ENCODE data around the gene URGCP. TPM values are rescaled to one million over a fixed set of nuclear protein-coding genes. Genes with fewer than 3 reads are reported as not detected.
A peak's percentile ranks its signal among the peaks of the same experiment; 100 is the strongest.
"Not testable (repeated sequence)": the region's sequence is repeated elsewhere in the genome, so short reads cannot be mapped to it uniquely, and the experiment has no call there.

Gene URGCP
- total RNA-seq, 1 donor from 2014 or later: 21.1 TPM

DNA sequence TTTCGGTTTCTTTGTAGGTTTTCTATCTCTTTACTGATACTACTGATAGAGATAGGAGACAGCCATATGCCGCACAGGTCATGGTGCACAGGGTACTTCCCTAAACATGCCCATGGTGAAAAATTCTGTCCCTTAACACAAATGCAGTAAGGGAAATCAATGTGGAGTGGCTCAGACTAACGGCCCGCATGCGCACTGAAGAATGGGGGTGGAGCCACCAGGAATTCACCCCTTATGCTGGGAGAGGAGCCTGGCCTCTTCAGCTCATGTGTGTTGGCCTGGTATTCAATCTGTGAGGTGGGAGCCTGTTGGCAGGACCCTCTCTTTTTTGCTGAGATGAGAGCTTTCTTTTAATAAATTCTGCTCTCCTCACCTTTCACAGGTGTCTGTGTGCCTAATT is 8.4 kb upstream of the URGCP start:
- H3K4me1 ChIP-seq: no peaks in the 10 kb centered on the region
- intact Hi-C loops (cut with DNase I): no loop called here
- no peaks in the 10 kb centered on the region for H3K9me3 ChIP-seq
- no peak overlapping the region for H3K4me3 ChIP-seq
- H3K27me3 ChIP-seq: no peaks in the 10 kb centered on the region
- no peak for TF ChIP-seq POLR2A (IDR thresholded peaks at IDR 0.05)
- TF ChIP-seq, protein P1, sequence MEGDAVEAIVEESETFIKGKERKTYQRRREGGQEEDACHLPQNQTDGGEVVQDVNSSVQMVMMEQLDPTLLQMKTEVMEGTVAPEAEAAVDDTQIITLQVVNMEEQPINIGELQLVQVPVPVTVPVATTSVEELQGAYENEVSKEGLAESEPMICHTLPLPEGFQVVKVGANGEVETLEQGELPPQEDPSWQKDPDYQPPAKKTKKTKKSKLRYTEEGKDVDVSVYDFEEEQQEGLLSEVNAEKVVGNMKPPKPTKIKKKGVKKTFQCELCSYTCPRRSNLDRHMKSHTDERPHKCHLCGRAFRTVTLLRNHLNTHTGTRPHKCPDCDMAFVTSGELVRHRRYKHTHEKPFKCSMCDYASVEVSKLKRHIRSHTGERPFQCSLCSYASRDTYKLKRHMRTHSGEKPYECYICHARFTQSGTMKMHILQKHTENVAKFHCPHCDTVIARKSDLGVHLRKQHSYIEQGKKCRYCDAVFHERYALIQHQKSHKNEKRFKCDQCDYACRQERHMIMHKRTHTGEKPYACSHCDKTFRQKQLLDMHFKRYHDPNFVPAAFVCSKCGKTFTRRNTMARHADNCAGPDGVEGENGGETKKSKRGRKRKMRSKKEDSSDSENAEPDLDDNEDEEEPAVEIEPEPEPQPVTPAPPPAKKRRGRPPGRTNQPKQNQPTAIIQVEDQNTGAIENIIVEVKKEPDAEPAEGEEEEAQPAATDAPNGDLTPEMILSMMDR (IDR thresholded peaks at IDR 0.05): no peak
- no peak for TF ChIP-seq POLR2AphosphoS5 (IDR thresholded peaks at IDR 0.05; ENCODE audit: insufficient read depth in 1 of 2, low read depth in 1 of 2)
- no peak overlapping the region for H3K27ac ChIP-seq
- H3K36me3 ChIP-seq: no peaks in the 10 kb centered on the region
- DNase-seq (ENCODE audit: extremely low spot score in 2 of 2): no peak

DNA sequence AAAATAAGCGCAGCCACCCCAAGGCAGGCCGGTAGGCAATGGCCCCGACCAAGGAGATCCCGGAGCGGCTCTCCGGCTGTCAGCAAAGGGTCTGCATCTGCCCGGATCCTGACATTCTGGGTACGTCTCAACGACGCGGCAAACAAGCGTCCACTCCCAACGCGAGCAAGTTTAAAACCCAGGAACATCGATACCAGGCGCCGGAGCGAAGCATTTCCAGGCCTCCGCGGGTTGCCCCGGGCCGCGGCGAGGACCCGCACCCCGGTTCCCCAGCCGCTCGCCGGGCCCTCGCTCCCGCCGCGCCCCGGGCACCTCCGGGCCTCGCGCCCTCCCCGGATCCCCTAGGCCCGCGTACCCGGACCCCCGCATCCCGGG is 453 bp downstream of the URGCP start:
- Histone ChIP-seq H3K4me1 (peaks cover 54% of the 10 kb centered on the region), H3K27ac (peak overlapping the region; percentile 90), H3K36me3 (no peaks in the 10 kb centered on the region), H3K9me3 (no peaks in the 10 kb centered on the region), H3K4me3 (peak overlapping the region; percentile 71 to 72), H3K27me3 (no peaks in the 10 kb centered on the region)
- intact Hi-C loops (cut with DNase I): no loop called here
- TF ChIP-seq, protein P1 (IDR thresholded peaks at IDR 0.05): no peak
- TF ChIP-seq POLR2AphosphoS5 (IDR thresholded peaks at IDR 0.05; ENCODE audit: insufficient read depth in 1 of 2, low read depth in 1 of 2): peak in 1 of 2 donors; percentile 24
- DNase-seq (ENCODE audit: extremely low spot score in 2 of 2): no peak

DNA sequence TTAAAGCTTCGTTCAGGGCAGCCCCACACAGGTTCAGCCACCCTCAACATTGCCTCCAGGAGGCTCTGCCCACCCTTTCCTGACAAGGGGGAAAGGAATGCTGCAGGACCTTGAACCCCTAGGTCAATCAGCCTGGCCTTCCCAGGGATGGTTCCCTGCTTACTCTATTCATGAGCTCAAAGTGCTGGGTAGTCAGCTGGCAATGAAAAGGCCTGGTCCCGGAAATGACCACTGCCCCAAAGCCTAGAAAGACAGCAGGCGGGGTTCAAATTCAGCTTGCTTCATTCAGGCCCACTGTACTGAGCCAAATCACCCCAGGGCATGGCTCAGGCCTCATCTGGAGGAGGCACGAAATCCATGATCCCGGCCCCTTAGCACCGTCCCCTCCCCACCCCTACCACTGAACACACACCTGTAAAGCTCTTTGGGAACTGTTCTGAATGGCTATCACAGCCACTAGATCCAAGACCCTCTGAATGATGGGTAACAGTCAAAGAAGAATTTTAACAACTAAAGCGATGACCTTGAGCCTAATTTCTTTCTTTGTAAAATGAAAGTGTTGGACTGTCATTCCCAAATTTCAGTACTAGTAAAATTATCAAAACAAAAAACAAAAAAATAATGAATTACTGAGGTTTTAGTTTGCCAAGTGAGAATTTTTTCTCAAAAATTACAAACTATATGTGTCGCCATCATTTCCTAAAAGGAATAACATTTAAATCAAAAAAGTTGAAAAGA is 1.0 kb downstream of the URGCP start:
- TF ChIP-seq POLR2AphosphoS5 (IDR thresholded peaks at IDR 0.05; ENCODE audit: insufficient read depth in 1 of 2, low read depth in 1 of 2): no peak
- TF ChIP-seq, protein P1 (IDR thresholded peaks at IDR 0.05): no peak
- no peak for TF ChIP-seq POLR2A (IDR thresholded peaks at IDR 0.05)
- H3K4me3 ChIP-seq: peak overlapping the region; percentile 71 to 72
- H3K27me3 ChIP-seq: no peaks in the 10 kb centered on the region
- peaks cover 57% of the 10 kb centered on the region for H3K4me1 ChIP-seq
- DNase-seq (ENCODE audit: extremely low spot score in 2 of 2): no peak
- intact Hi-C loops (cut with DNase I): no loop called here
- H3K9me3 ChIP-seq: no peaks in the 10 kb centered on the region
- H3K36me3 ChIP-seq: no peaks in the 10 kb centered on the region
- H3K27ac ChIP-seq: peak overlapping the region; percentile 90

DNA sequence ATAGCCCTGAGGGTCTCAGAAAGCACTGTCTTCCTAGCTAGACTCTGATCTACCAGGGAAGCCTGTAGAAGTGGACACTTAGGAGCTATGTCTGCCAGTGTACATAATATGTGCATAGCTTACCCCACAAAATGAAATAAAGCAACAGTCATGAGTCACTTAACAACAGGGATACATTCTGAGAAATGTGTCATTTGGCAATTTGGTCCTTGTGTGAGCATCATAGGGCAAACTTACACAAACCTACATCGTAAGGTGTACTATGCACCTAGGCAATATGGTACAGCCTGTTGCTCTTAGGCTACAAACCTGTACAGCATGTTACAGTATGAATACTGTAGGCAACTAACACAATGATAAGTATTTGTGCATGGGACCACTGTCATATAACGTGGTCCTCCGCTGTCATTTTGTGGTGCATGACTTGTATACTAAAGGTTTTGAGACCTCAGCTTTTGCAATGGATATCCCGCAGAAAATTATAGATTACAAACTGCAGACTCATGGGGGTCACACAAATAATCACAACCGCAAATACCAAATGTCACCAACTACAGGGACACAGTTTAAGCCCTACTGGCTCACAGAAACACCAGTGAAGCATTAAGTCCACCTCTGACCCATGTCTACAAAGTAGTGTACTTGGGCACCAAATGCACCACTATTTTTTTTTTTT is 1.7 kb downstream of the URGCP start:
- Histone ChIP-seq H3K27me3 (no peaks in the 10 kb centered on the region), H3K36me3 (no peaks in the 10 kb centered on the region), H3K9me3 (no peaks in the 10 kb centered on the region), H3K27ac (peak overlapping the region; percentile 90), H3K4me3 (peak overlapping the region; percentile 71 to 72), H3K4me1 (peaks cover 57% of the 10 kb centered on the region)
- TF ChIP-seq POLR2A (IDR thresholded peaks at IDR 0.05) (no peak), POLR2AphosphoS5 (IDR thresholded peaks at IDR 0.05; ENCODE audit: insufficient read depth in 1 of 2, low read depth in 1 of 2) (no peak)
- TF ChIP-seq, protein P1 (IDR thresholded peaks at IDR 0.05): no peak
- intact Hi-C loops (cut with DNase I): no loop called here
- no peak for DNase-seq (ENCODE audit: extremely low spot score in 2 of 2)

DNA sequence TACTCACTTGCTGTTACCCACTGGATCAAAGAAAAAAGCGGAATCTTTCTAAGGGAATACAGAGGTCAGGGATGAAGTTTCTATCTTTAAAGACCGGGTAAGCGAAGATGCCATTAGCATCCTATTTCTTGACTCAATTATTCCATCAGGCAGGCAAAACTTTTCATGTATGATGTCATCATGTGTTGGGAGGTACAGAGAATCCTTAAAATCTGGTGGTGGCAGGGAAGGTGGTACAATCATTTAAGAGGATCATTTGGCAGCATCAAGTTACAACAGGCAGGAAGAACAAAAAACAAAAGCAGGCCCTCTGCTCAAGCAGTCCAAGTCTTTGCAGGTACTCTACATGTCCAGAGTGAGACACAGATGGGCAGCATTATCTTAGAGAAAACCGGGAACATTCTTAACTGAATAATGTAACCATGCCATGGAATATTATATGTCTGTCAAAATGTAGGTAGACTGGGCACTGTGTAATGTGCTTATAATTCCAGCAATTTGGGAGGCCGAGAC is 3.8 kb downstream of the URGCP start:
- Histone ChIP-seq H3K4me1 (peaks cover 63% of the 10 kb centered on the region), H3K9me3 (no peaks in the 10 kb centered on the region), H3K27ac (no peak overlapping the region), H3K36me3 (no peaks in the 10 kb centered on the region), H3K27me3 (no peaks in the 10 kb centered on the region), H3K4me3 (no peak overlapping the region)
- no peak for TF ChIP-seq POLR2A (IDR thresholded peaks at IDR 0.05)
- TF ChIP-seq, protein P1 (IDR thresholded peaks at IDR 0.05): no peak
- TF ChIP-seq POLR2AphosphoS5 (IDR thresholded peaks at IDR 0.05; ENCODE audit: insufficient read depth in 1 of 2, low read depth in 1 of 2): no peak
- intact Hi-C loops (cut with DNase I): no loop called here
- DNase-seq (ENCODE audit: extremely low spot score in 2 of 2): no peak

DNA sequence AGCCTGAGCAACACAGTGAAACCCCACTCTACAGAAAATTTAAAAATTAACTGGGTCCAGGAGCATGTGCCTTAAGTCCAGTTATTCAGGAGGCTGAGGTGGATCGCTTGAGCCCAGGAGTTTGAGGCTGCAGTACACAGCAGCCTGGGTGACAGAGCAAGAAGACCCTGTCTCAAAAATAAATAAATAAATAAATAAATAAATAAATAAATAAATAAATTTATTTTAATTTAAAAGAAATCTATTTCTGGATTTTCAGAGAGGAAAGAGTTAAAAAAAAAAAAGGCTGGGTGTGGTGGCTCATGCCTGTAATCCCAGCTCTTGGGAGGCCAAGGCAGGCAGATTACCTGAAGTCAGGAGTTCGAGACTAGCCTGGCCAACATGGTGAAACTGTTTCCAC is 7.8 kb downstream of the URGCP start:
- H3K4me3 ChIP-seq; H3K27me3 ChIP-seq; H3K9me3 ChIP-seq; H3K36me3 ChIP-seq; DNase-seq (ENCODE audit: extremely low spot score in 2 of 2); H3K27ac ChIP-seq; intact Hi-C loops (cut with DNase I): not testable (repeated sequence)
- peaks cover 35% of the 10 kb centered on the region for H3K4me1 ChIP-seq
